ENCODE results near the gene ZNF541. TPM values are rescaled to one million over a fixed set of nuclear protein-coding genes. Genes with fewer than 3 reads are reported as not detected.

Gene ZNF541
- total RNA-seq, 1 donor from 2014 or later = 0.12 TPM

DNA sequence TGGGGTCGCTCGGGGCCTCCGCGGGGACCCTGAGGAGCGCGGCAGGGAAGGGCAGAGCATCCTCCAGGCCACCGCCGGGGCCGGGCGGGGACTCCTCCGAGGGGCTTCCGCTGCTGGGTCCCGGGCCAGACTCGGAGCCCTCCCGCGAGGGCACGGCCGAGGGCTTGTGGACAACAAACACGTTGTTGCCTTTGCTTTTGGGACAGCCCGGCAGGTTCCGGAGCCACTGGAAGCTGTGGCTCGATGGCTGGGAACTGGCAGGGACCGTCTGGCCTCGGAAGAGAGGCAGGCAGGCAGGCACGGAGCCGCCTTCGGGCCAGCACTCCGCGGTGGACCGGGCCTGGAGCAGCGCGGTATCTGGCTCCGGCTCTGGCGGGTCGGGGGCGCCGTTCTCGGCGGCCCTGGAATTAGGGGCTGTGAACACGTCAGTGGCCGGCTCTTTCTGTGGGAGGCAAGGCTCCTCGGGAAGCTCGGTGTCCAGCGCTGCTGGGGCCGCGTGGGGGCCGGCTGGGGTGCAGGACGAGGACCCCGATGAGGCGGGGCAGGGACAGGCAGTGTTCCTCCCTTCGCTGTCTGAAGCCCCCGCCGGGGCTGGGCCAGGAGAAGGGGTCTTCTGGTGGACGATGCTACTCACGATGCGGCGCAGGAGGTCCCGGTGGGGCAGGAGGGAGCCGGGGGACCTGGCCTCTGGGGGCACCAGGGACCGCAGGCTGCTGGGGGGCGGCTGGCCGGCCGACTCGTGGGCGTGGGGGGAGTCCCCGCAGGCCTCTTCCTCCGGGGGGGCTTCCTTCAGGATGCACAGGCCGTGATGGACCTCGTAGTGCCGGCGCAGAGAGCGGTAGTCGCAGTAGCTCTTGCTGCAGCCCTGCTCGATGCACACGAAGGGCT lies 27.6 kb downstream of the ZNF541 start:
- intact Hi-C loops (cut with micrococcal nuclease) = no loop called here

DNA sequence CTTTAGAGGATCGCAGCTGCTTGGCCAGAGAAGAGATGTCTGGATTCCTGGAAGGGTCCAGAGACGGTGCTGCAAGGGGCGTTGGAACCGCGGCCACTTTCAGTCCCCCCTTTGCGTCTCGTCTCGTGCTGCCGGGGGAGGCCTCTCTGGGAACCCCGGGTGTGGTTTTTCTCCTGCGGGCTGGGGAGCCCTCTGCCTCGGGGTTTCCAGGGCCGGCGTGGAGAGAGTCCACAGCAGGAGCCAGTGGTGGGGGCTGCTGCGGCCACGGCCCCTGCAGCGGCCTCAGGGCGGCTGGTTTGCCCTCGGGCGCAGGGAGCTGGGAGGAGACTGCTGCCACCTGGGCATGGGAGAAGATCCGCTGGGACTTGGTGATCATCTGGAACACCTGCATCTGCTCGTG lies 28.5 kb downstream of the ZNF541 start:
- intact Hi-C loops (cut with micrococcal nuclease) = no loop called here

DNA sequence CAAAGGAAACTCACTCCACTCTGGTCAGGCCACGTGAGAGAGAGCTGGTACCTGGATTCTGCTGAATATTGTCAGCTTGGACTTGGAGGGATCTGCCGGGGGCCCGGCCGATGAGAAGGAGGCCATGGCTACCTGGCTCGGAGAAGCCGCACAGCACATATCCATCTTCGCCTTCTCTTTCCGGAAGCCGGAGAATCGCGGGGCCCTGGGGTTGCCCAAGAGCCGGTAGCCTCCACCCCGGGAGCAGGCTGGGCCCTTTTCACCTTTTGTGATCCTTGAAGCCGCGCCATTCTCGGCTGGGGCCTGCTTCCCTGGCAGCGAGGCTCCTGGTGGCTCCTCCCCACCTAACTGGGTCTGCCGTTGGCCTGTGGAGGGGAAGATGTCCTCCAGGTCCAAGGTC lies 28.9 kb downstream of the ZNF541 start:
- intact Hi-C loops (cut with micrococcal nuclease) = no loop called here

DNA sequence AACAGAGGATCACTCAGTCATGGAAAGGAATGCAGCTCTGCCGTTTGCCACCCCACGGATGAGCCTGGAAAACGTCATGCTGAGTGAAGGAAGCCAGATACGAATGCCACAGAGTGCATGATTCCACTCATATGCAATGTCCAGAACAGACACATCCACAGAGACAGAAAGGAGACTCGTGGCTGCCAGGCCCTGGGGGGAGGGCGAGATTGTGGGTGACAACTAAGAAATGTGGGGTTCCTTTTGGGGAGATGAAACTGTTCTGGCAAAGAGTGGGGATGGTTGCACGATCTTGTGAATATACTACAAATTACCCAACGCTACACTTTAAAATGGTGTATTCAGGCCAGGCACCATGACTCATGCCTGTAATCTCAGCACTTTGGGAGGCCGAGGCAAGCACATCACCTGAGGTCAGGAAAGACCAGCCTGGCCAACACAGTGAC lies 30.9 kb downstream of the ZNF541 start:
- intact Hi-C loops (cut with micrococcal nuclease) = no loop called here

DNA sequence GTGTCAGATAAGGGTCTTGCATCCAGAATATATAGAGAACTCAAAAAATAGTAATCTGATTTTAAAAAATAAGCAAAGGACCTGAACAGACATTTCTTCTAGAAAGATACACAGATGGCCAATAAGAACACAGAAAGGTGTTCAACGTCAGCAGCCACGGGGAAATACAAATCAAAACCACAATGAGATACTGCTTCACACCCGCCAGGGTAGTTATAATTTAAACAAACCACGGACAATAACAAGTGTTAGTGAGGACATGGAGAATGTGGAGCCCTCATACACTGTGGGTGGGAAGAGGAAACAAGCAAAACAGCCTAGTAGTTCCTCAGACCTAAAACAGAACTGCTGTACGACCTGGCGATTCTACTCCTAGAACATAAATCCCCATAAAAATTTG lies 31.4 kb downstream of the ZNF541 start:
- intact Hi-C loops (cut with micrococcal nuclease) = loop anchor here (1.0 kb wide), 1 partner anchor 26 kb away; the partner anchor contains the start of gene NAPA

DNA sequence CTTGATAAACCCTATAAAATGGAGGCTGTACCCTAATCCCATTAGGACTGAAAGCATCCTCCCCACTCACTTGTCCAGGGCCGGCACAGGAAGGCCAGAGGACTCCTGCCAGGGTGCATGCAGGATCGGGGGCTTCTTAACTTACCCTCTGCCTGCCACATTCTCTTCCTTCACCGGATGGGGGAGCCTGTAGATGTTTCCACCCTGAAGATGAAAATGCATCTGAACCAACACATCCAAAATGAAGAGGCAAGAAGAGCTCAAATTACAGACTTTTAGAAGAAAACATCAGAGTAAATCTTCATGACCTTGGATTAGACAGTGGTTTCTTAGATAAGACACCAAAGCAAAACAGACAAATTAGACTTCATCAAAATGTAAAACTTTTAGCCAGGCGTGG lies 32.2 kb downstream of the ZNF541 start:
- intact Hi-C loops (cut with micrococcal nuclease) = loop anchor here (1.0 kb wide), 1 partner anchor 25 kb away; the partner anchor contains the start of gene NAPA

DNA sequence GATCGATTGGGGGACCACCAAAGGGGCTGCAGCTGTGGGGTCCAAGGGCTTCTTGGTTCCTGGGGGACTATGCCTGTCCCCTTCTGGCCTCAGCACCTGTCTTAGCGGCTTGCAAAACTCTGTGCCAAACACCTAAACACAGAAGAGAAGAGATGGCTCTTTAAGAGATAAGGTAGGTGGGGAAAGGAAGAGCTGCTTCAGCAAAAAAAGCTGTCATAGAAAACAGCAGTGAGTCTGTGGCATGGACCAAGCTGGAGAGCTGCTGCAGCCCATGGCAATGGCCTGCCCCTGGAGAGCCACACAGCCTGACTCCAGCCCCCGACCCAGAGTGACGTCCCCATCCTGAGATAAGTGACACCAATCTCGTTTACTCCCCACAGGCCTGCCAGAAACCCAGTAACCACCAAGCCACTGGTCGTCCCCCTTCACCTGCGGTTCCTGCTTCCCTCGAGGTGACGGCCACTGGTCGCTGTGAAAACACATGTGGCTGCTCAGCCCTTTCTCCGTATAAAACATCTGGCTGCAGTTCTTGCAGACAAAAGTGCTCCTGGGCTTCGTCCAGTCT lies 33.1 kb downstream of the ZNF541 start:
- intact Hi-C loops (cut with micrococcal nuclease) = no loop called here

DNA sequence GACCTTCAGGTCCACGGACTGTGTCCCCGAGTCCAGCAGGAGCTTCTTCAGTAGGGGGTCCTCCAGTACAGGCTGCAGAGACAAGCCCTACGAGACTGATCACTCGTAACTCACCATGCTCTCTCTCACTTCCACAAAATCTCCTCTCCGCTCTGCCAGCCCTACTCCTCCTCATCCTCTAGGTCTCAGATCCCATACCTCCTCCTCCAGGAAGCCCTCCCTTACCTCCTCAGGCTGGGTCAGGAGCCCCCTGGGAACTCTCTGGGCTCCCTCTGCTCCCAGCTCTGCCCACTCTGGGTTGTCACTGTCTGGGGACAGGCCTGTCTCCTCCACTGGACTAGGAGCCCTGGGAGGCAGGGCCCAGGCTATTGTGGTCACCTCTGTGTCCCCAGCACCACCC lies 34.1 kb downstream of the ZNF541 start:
- intact Hi-C loops (cut with micrococcal nuclease) = no loop called here

DNA sequence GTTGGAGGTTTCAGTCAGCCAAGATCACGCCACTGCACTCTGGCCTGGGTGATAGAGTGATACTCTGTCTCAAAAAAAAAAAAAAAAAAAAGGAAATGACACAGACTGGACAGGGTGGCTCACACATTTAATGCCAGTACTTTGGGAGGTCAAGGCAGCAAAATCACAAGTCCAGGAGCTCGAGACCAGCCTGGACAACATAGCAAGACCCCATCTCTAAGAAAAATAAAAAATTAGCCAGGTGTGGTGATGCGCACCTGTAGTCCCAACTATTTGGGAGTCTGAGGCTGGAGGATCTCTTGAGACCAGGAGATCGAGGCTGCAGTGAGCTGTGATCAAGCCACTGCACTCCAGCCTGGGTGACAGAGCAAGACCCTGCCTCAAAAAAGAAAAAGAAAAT lies 35.5 kb downstream of the ZNF541 start:
- intact Hi-C loops (cut with micrococcal nuclease) = no loop called here

DNA sequence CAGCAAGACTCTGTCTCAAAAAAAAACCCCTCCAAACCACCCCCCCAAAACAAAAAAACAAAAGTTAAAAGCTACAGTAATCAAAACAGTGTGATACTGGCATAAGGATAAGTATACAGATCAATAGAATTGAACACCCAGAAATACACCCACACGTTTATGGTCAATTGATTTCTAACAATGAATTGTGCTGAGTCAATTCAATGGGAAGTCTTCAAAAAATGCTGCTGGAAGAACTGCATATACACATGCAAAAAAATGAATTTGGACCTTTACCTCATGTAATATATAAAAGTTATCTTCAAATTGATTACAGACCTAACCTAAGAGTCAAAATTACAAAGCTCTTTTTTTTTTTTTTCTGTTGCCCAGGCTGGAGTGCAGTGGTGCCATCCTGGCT lies 38.3 kb downstream of the ZNF541 start:
- intact Hi-C loops (cut with micrococcal nuclease) = no loop called here

DNA sequence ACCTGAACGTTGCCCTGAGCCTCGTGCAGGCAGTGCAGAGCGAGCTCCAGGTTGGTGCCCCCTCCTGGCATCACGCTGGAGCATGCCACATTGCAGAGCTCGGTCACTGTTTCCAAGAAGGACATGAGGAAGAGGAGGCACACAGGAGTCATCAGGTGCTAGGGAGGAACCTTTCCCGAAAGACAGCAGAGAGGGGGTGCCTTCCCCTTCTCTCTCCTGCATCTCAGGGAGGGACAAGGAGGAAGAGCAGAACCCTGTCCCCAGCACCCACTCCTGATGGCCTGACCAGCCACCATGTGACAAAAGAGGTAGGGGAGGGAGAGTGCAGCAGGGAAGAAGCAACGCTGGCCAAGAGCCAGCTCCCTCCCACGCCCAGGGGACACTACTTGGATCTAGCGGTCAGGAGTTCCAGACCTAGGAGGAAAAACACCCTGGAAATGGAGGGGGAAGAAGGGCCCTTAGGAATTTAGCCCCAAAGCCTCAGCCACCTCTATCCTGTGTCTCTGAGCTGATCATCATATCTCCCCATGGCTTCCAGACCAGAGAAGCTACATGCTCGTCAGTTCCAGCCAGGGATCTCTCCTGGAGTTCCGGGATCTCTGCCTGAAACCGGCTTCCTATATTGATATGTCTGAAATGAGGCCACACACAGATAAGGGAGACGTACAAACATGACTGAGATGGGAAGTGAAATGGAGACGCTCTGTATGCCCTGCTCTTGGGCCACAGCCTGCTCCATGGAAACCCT lies 41.1 kb downstream of the ZNF541 start:
- intact Hi-C loops (cut with micrococcal nuclease) = no loop called here

DNA sequence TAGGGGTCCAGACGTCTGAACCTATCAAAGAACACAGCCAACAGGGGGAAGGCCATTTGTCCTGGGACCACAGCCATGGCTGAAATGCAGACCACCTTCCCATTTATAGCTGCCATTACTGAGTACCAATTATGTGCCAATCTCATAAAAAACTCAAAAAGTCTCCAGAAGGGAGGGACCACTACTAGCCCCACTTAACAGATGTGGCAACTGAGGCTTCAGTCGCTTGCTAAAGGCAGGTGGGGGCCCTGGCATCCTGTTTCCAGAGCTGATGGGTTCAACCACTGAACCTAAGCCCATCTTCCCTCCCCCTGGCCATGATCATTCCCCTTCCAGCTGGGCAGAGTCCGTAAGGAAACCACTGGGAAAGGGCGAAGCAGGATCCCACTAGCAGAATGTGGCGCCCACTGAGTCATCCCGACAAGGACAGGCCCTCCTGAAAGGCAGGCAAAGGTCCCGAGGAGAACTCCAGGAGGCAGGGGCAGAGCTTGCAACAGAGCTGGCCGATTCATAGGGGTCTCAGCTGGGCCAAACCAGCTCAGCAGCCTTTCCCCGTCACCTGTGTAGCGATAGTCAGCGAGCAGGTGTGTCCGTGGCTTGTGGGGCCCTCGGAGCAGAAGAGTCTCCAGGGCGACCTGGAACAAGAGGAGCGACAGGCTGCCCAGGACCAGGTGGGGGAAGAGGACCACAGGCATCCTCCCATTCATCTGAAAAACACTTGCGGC lies 43.8 kb downstream of the ZNF541 start:
- intact Hi-C loops (cut with micrococcal nuclease) = no loop called here

DNA sequence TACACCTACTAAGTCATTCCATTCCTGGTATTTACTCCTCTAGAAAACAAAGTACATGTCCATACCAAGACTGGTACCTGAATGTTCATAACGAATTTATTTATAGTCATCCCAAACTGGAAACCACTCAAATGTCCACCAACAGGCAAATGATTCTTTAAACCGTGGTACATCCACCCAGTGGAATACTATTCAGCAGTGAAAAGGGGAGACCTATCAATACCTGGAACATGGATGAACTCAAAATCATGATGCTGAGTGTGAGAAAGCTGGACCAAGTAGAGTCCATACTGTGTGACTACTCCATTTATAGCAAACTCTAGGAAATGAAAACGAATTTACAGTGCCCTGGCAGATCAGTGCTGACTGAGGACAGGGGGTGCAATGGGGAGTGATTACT lies 46.1 kb downstream of the ZNF541 start:
- intact Hi-C loops (cut with micrococcal nuclease) = no loop called here

DNA sequence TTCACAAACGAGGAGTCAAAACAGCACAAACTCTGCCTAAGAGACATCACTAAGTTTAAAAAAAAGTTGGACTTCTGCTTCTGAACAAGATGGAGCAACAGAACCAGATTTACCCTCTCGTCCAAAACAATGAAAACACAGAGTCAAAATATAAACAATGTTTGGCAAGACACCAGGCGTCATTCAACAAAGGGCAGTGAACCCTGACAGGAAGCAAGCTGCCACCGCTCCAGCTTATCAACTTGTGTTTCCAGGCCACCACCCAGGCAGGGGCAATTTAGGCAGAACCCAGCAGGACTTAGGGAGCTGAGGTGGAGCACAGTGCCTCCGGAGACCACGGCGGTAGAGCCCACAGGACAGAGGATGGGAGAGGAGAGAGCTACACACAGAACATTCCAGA lies 49.5 kb downstream of the ZNF541 start:
- intact Hi-C loops (cut with micrococcal nuclease) = no loop called here

Other genes starting within 250 kb of the ZNF541 start
- gene C5AR2, start 241.0 kb downstream of the ZNF541 start, total RNA-seq = 0.17 and 0.22 TPM in 2 replicates
- gene DHX34, start 223.8 kb downstream of the ZNF541 start, total RNA-seq = 15.9 and 16.6 TPM in 2 replicates
- gene MEIS3, start 153.6 kb downstream of the ZNF541 start, total RNA-seq = not detected in 2 replicates
- 0.12 TPM in 1 of 2 replicates, not detected in the other for gene SLC8A2, start 101.3 kb downstream of the ZNF541 start, total RNA-seq
- gene KPTN, start 88.9 kb downstream of the ZNF541 start, total RNA-seq = 11.0 and 13.8 TPM in 2 replicates
- 101 and 102 TPM in 2 replicates for gene NAPA, start 58.1 kb downstream of the ZNF541 start, total RNA-seq
- 18.1 and 20.6 TPM in 2 replicates for gene BICRA, start 36.0 kb upstream of the ZNF541 start, total RNA-seq
- gene EHD2, start 140.3 kb upstream of the ZNF541 start, total RNA-seq = 0.47 and 0.49 TPM in 2 replicates
- 292 and 295 TPM in 2 replicates for gene NOP53, start 172.4 kb upstream of the ZNF541 start, total RNA-seq
- 82.9 and 89.1 TPM in 2 replicates for gene SELENOW, start 205.6 kb upstream of the ZNF541 start, total RNA-seq
- not detected in 2 replicates for gene TPRX1, start 231.4 kb upstream of the ZNF541 start, total RNA-seq
- not detected in 2 replicates for gene CRX, start 248.8 kb upstream of the ZNF541 start, total RNA-seq

All from T-helper 1 cell treated with Interleukin-12 subunit alpha and Interleukin-12 subunit beta and Interleukin-4 antibody, amounts not matched to agents 30 ng/mL and 1 ng/mL, for 36 hours (primary cell).